WTC11 (cell line): ENCODE results near the gene USP21. TPM values are rescaled to one million over a fixed set of nuclear protein-coding genes. Genes with fewer than 3 reads are reported as not detected.

ENCODE experiments used
- CREB1 ChIP-seq: sonication (generic); formaldehyde crosslinking; IDR thresholded peaks from 2 replicates; pipeline ENCODE4 v1.8.0; 2023; ENCODE audit warnings: mild to moderate bottlenecking, missing genetic modification reagents
- E2F5 ChIP-seq: sonication (generic); formaldehyde crosslinking; IDR thresholded peaks from 2 replicates; pipeline ENCODE4 v1.8.1; 2022; ENCODE audit warnings: mild to moderate bottlenecking, moderate library complexity, missing genetic modification reagents
- ESRRA ChIP-seq: sonication (generic); formaldehyde crosslinking; IDR thresholded peaks from 2 replicates; pipeline ENCODE4 v1.8.1; 2022; ENCODE audit warnings: mild to moderate bottlenecking, missing genetic modification reagents, borderline replicate concordance
- ETV6 ChIP-seq: sonication (generic); formaldehyde crosslinking; IDR thresholded peaks from 2 replicates; pipeline ENCODE4 v1.8.1; 2022; ENCODE audit warnings: mild to moderate bottlenecking, missing genetic modification reagents
- FOXK1 ChIP-seq: sonication (generic); formaldehyde crosslinking; IDR thresholded peaks from 2 replicates; pipeline ENCODE4 v1.8.0; 2022; ENCODE audit warnings: mild to moderate bottlenecking, moderate library complexity, missing genetic modification reagents
- FOXP4 ChIP-seq: sonication (generic); formaldehyde crosslinking; IDR thresholded peaks from 2 replicates; pipeline ENCODE4 v1.8.0; 2022; ENCODE audit warnings: mild to moderate bottlenecking, missing genetic modification reagents
- GABPB1 ChIP-seq: sonication (generic); formaldehyde crosslinking; IDR thresholded peaks from 2 replicates; pipeline ENCODE4 v1.8.1; 2023; ENCODE audit warnings: mild to moderate bottlenecking, missing genetic modification reagents
- GRHL2 ChIP-seq: fragments of 250-450 bp; sonication (Bioruptor Pico); IDR thresholded peaks from 2 replicates; pipeline ENCODE4 v1.8.0; 2022; ENCODE audit warnings: mild to moderate bottlenecking, moderate library complexity; ENCODE audit not compliant: insufficient replicate concordance, severe bottlenecking
- MAX ChIP-seq: sonication (generic); formaldehyde crosslinking; IDR thresholded peaks from 2 replicates; pipeline ENCODE4 v1.8.0; 2022; ENCODE audit warnings: mild to moderate bottlenecking, missing genetic modification reagents
- NFATC4 ChIP-seq: fragments of 250-450 bp; sonication (Bioruptor Pico); IDR thresholded peaks from 2 replicates; pipeline ENCODE4 v1.9.0; 2021; ENCODE audit warnings: mild to moderate bottlenecking
- NFE2L1 ChIP-seq: sonication (generic); formaldehyde crosslinking; IDR thresholded peaks from 2 replicates; pipeline ENCODE4 v1.8.1; 2023; ENCODE audit warnings: missing genetic modification reagents
- RELA ChIP-seq: sonication (generic); formaldehyde crosslinking; IDR thresholded peaks from 2 replicates; pipeline ENCODE4 v1.8.1; 2022; ENCODE audit warnings: missing genetic modification reagents, mild to moderate bottlenecking, borderline replicate concordance
- SMAD3 ChIP-seq: sonication (generic); formaldehyde crosslinking; IDR thresholded peaks from 2 replicates; pipeline ENCODE4 v1.8.0; 2022; ENCODE audit warnings: missing genetic modification reagents, mild to moderate bottlenecking, borderline replicate concordance
- SP1 ChIP-seq: sonication (generic); formaldehyde crosslinking; conservative IDR thresholded peaks from 2 replicates; pipeline ENCODE4 v1.8.1; 2022; ENCODE audit warnings: missing genetic modification reagents
- TEAD4 ChIP-seq: sonication (generic); formaldehyde crosslinking; IDR thresholded peaks from 2 replicates; pipeline ENCODE4 v1.8.0; 2022; ENCODE audit warnings: mild to moderate bottlenecking, missing genetic modification reagents
- TP53 ChIP-seq: sonication (generic); formaldehyde crosslinking; IDR thresholded peaks from 2 replicates; pipeline ENCODE4 v1.8.1; 2023; ENCODE audit warnings: mild to moderate bottlenecking, missing genetic modification reagents
- ZNF232 ChIP-seq: sonication (generic); formaldehyde crosslinking; IDR thresholded peaks from 2 replicates; pipeline ENCODE4 v1.8.0; 2022; ENCODE audit warnings: mild to moderate bottlenecking, missing genetic modification reagents
- total RNA-seq: library from RNA; stranded (reverse); gene quantifications from 3 replicates; pipeline ENCODE4 v1.2.3, GENCODE V29; 2021
- TF ChIP-seq, protein P1 (sequence below): sonication (generic); formaldehyde crosslinking; IDR thresholded peaks from 2 replicates; pipeline ENCODE4 v1.8.1; 2023; ENCODE audit warnings: mild to moderate bottlenecking, moderate library complexity, missing genetic modification reagents
- TF ChIP-seq, protein P2 (sequence below): sonication (generic); formaldehyde crosslinking; conservative IDR thresholded peaks from 2 replicates; pipeline ENCODE4 v1.8.1; 2022; ENCODE audit warnings: mild to moderate bottlenecking, missing genetic modification reagents
- TF ChIP-seq, protein P3 (sequence below): sonication (generic); formaldehyde crosslinking; IDR thresholded peaks from 2 replicates; pipeline ENCODE4 v1.8.1; 2022; ENCODE audit warnings: low read depth, missing genetic modification reagents, borderline replicate concordance
- TF ChIP-seq, protein P4 (sequence below): fragments of 200-600 bp; IDR thresholded peaks from 2 replicates; pipeline ENCODE4 v1.8.0; 2022; ENCODE audit warnings: antibody characterized with exemption

The USP21 gene
- total RNA-seq, 1 experiment from 2014 or later, result 30.8 TPM

GRCh38 chr1:161177112-161177935 lies 18.0 kb downstream of the USP21 start, which contains the start of gene B4GALT3 (continued):
- TF ChIP-seq NFATC4 (CRISPR knock-in tag) (no peak), E2F5 (CRISPR knock-in tag) (peak; percentile 69; the same call in 1 of the 2 replicates), GABPB1 (CRISPR knock-in tag) (peak; percentile 42), NFE2L1 (CRISPR knock-in tag) (peak; percentile 31; the same call in 1 of the 2 replicates), ZNF232 (CRISPR knock-in tag) (peak; percentile 84; the same call in 1 of the 2 replicates), CREB1 (CRISPR knock-in tag) (peak; percentile 34; the same call in 1 of the 2 replicates), TP53 (CRISPR knock-in tag) (0 out of 2 replicates have a peak, but pooled peaks have one; percentile 46), ETV6 (CRISPR knock-in tag) (peak; percentile 59; the same call in 1 of the 2 replicates), MAX (CRISPR knock-in tag) (peak; percentile 83; the same call in 1 of the 2 replicates), FOXK1 (CRISPR knock-in tag) (peak; percentile 71), ESRRA (peak; percentile 83; the same call in 1 of the 2 replicates), RELA (CRISPR knock-in tag) (no peak), FOXP4 (CRISPR knock-in tag) (peak; percentile 78), SP1 (CRISPR knock-in tag) (peak; percentile 99), SMAD3 (CRISPR knock-in tag) (peak; percentile 53; the same call in 1 of the 2 replicates), GRHL2 (CRISPR knock-in tag) (no peak), TEAD4 (no peak)
- TF ChIP-seq, protein P1, sequence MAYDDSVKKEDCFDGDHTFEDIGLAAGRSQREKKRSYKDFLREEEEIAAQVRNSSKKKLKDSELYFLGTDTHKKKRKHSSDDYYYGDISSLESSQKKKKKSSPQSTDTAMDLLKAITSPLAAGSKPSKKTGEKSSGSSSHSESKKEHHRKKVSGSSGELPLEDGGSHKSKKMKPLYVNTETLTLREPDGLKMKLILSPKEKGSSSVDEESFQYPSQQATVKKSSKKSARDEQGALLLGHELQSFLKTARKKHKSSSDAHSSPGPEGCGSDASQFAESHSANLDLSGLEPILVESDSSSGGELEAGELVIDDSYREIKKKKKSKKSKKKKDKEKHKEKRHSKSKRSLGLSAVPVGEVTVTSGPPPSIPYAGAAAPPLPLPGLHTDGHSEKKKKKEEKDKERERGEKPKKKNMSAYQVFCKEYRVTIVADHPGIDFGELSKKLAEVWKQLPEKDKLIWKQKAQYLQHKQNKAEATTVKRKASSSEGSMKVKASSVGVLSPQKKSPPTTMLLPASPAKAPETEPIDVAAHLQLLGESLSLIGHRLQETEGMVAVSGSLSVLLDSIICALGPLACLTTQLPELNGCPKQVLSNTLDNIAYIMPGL, result peak; percentile 72; the same call in 1 of the 2 replicates
- TF ChIP-seq, protein P2, sequence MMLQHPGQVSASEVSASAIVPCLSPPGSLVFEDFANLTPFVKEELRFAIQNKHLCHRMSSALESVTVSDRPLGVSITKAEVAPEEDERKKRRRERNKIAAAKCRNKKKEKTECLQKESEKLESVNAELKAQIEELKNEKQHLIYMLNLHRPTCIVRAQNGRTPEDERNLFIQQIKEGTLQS (CRISPR knock-in tag), result no peak
- TF ChIP-seq, protein P3, sequence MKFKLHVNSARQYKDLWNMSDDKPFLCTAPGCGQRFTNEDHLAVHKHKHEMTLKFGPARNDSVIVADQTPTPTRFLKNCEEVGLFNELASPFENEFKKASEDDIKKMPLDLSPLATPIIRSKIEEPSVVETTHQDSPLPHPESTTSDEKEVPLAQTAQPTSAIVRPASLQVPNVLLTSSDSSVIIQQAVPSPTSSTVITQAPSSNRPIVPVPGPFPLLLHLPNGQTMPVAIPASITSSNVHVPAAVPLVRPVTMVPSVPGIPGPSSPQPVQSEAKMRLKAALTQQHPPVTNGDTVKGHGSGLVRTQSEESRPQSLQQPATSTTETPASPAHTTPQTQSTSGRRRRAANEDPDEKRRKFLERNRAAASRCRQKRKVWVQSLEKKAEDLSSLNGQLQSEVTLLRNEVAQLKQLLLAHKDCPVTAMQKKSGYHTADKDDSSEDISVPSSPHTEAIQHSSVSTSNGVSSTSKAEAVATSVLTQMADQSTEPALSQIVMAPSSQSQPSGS, result no peak
- TF ChIP-seq, protein P4, sequence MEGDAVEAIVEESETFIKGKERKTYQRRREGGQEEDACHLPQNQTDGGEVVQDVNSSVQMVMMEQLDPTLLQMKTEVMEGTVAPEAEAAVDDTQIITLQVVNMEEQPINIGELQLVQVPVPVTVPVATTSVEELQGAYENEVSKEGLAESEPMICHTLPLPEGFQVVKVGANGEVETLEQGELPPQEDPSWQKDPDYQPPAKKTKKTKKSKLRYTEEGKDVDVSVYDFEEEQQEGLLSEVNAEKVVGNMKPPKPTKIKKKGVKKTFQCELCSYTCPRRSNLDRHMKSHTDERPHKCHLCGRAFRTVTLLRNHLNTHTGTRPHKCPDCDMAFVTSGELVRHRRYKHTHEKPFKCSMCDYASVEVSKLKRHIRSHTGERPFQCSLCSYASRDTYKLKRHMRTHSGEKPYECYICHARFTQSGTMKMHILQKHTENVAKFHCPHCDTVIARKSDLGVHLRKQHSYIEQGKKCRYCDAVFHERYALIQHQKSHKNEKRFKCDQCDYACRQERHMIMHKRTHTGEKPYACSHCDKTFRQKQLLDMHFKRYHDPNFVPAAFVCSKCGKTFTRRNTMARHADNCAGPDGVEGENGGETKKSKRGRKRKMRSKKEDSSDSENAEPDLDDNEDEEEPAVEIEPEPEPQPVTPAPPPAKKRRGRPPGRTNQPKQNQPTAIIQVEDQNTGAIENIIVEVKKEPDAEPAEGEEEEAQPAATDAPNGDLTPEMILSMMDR, result no peak
